ENCODE measurements around the gene PTRH1.

The PTRH1 gene

GRCh38 chr9:127708952-127709587 lies 6.4 kb downstream of the PTRH1 start:
- in situ Hi-C loops (cut with HindIII; ENCODE audit: low sequenced_read_pairs): no loop called here
- DNase-seq (ENCODE audit: low read depth): no peak
- H3K4me3 ChIP-seq (ENCODE audit: low read depth, low read length): no peak overlapping the region
- TF ChIP-seq, protein P1, sequence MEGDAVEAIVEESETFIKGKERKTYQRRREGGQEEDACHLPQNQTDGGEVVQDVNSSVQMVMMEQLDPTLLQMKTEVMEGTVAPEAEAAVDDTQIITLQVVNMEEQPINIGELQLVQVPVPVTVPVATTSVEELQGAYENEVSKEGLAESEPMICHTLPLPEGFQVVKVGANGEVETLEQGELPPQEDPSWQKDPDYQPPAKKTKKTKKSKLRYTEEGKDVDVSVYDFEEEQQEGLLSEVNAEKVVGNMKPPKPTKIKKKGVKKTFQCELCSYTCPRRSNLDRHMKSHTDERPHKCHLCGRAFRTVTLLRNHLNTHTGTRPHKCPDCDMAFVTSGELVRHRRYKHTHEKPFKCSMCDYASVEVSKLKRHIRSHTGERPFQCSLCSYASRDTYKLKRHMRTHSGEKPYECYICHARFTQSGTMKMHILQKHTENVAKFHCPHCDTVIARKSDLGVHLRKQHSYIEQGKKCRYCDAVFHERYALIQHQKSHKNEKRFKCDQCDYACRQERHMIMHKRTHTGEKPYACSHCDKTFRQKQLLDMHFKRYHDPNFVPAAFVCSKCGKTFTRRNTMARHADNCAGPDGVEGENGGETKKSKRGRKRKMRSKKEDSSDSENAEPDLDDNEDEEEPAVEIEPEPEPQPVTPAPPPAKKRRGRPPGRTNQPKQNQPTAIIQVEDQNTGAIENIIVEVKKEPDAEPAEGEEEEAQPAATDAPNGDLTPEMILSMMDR (IDR thresholded peaks at IDR 0.05; ENCODE audit: low read depth, low read length, missing control alignments): no peak

GRCh38 chr9:127707766-127708165 lies 7.7 kb downstream of the PTRH1 start:
- in situ Hi-C loops (cut with HindIII; ENCODE audit: low sequenced_read_pairs): no loop called here
- TF ChIP-seq, protein P1 (IDR thresholded peaks at IDR 0.05; ENCODE audit: low read depth, low read length, missing control alignments): no peak
- H3K4me3 ChIP-seq (ENCODE audit: low read depth, low read length): no peak overlapping the region
- no peak for DNase-seq (ENCODE audit: low read depth)

- in situ Hi-C loops (cut with HindIII; ENCODE audit: low sequenced_read_pairs): no loop called here
- TF ChIP-seq, protein P1 (IDR thresholded peaks at IDR 0.05; ENCODE audit: low read depth, low read length, missing control alignments): no peak
- DNase-seq (ENCODE audit: low read depth): no peak
- no peak within 1 kb of the TSS for H3K4me3 ChIP-seq (ENCODE audit: low read depth, low read length)
Measured at GRCh38 chr9:127706836-127707241, 8.6 kb downstream of the PTRH1 start, which contains the start of gene CFAP157. Gene CFAP157 (plus strand): TSS chr9:127706988. CDS start chr9:127707032, 44 bp downstream.

DNA sequence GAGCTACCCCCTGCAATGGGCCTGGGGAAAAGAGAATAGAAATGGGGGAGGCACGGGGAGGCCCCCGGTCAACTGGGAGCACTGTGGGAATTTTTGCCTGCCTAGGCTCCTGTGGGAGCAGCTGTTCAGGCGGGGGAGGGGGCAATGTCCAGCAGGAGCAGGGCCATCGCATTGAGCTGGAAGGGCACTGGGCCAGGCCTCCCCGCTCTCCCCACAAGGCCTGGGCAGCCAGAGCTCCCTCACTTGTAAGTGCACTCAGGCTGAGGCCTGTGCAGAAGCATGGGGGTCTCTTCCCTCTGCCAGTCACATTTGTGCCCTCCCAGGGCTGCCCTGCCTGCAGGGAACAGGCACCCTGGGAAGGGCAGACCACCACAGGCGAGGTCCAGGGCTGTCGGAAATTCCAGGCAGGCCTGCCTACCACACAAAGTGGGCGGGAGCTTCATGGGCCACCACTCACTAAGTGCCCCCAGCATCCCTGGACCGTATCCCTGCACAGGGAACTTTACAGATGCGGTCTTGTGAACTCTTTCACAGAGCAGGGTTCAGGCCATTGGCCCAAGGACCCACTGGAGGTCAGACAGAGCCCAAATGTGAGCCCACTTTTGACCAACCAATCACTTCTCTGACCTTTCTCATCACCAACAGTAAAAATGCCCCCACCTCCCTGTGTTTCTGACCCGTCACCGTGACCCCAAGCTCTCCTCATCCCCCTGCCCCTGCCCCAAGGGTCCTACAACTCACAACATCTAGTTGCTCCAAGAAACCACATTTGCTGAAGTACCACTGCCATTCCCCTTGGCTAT lies 9.7 kb downstream of the PTRH1 start:
- in situ Hi-C loops (cut with HindIII; ENCODE audit: low sequenced_read_pairs): no loop called here
- DNase-seq (ENCODE audit: low read depth): no peak
- no peak overlapping the region for H3K4me3 ChIP-seq (ENCODE audit: low read depth, low read length)
- TF ChIP-seq, protein P1 (IDR thresholded peaks at IDR 0.05; ENCODE audit: low read depth, low read length, missing control alignments): no peak

DNA sequence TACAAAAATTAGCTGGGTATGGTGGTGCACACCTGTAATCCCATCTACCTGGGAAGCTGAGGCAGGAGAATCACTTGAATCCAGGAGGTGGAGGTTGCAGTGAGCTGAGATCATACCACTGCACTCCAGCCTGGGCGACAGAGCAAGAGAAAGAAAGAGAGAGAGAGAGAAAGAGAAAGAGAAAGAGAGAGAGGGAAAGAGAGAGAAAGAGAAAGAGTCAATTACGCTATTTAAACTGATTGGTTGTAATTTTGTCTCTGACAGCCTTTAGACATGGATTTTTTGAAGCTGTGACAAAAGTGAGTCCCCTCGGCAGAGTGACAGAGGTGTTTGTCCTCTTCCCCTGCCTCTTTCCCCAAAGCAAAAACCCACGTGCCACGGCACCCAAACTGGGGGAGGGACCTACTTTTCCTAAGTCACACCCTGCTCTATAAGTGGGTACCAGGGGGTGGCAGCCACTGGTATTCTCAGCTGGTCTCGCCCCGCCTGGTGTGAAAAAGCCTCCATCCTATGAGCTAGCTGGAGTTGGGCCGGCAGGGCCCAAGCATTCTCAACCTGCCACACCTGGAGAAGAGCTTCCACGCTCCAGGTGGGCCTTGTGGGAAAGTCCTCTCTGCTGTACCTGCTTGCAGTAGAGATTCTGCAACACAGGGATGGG lies 12.0 kb downstream of the PTRH1 start:
- no peak overlapping the region for H3K4me3 ChIP-seq (ENCODE audit: low read depth, low read length)
- DNase-seq (ENCODE audit: low read depth): no peak
- in situ Hi-C loops (cut with HindIII; ENCODE audit: low sequenced_read_pairs): no loop called here
- TF ChIP-seq, protein P1 (IDR thresholded peaks at IDR 0.05; ENCODE audit: low read depth, low read length, missing control alignments): no peak

DNA sequence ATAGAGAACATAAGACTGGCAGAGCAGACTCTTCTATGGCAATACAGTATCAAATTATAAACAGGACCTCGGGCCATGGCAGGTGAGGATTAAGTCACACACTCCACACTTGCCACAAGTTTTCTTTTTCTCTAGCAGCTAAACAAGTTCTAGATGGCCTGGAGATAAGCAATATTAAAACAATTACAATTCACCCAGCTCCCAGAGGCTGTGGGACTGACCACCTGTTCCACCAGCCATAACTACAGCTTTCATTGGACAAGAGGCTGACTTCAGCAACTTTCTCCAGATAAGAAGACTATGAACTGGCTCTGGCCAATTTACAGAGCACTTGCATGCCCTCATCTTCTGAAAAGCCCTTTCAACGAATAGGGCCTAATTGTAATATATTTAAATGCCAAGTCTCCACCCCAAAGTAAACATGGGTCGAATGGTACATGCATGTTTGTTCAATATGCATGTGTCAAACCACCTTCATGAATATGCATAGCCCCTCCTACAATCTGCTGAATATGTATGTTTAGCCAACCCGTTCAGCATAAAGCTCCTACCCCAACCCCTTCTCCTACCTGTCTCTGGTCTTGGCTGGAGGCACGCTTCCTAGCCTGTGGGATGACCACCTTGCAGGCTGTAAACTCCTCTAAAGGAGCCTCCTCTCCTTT lies 14.7 kb downstream of the PTRH1 start:
- TF ChIP-seq, protein P1 (IDR thresholded peaks at IDR 0.05; ENCODE audit: low read depth, low read length, missing control alignments): no peak
- in situ Hi-C loops (cut with HindIII; ENCODE audit: low sequenced_read_pairs): no loop called here
- H3K4me3 ChIP-seq (ENCODE audit: low read depth, low read length): no peak overlapping the region
- DNase-seq (ENCODE audit: low read depth): no peak

Data from astrocyte of the cerebellum (primary cell).